HCT116 (cell line): Measurements from ENCODE around the gene GPRIN2. TPM values are rescaled to one million over a fixed set of nuclear protein-coding genes. Genes with fewer than 3 reads are reported as not detected.

Experiments
- ATAC-seq: fragments of 200-7000 bp; cut with Tn5 transposase; 2 replicates; pipeline ENCODE4 v1.9.1; 2020; ENCODE audit warnings: mild to moderate bottlenecking, moderate library complexity
- BruUV-seq: library from RNA; stranded (reverse); fragments of 400-500 nt; replicated peaks from 2 replicates; lab custom pipeline; 2021; lab: Mats Ljungman, UMichigan
- CTCF ChIA-PET: fragments of 300-600 bp; sonication (Branson Sonifier 250); formaldehyde crosslinking; loops from one replicate; lab custom pipeline; 2021; ENCODE audit warnings: antibody characterized with exemption; lab: Charles Lee
- POLR2A ChIA-PET: fragments of 300-600, 350-600 bp; sonication (Branson Sonifier 250); formaldehyde crosslinking; loops from one replicate; lab custom pipeline; 2021; ENCODE audit warnings: antibody characterized with exemption; lab: Charles Lee
- RAD21 ChIA-PET, 2 experiments: fragments of 300-600 bp; sonication (Branson Sonifier 250); formaldehyde crosslinking; loops; one replicate each; lab custom pipeline; 2023; ENCODE audit warnings: low total read pairs in 2 of 2; ENCODE audit not compliant: uncharacterized antibody in 2 of 2, unreplicated experiment in 2 of 2, low non-redundant PET in 1 of 2; lab: Charles Lee
- DNase-seq: peaks from one replicate; pipeline ENCODE4 v3.0.0-alpha.2; 2010; ENCODE audit warnings: low read depth, low spot score
- H2AFZ ChIP-seq: fragments of 200-600 bp; shearing (Covaris generic), sonication (generic); 2 replicates; pipeline ENCODE4 v1.6.1; 2017; ENCODE audit warnings: low read depth, mixed run types, mixed read lengths, antibody characterized with exemption, low read length; ENCODE audit not compliant: poor library complexity, severe bottlenecking
- H3K27ac ChIP-seq: 2 replicates; pipeline ENCODE4 v1.5.1; 2012; ENCODE audit warnings: low read depth, low read length
- H3K27me3 ChIP-seq: fragments of 200-600 bp; sonication (generic); 2 replicates; pipeline ENCODE4 v1.6.1; 2016; ENCODE audit warnings: mixed run types, low read length, mixed read lengths; ENCODE audit not compliant: insufficient read depth
- H3K36me3 ChIP-seq, 2 experiments: fragments of 200-500 bp in 1 of 2; fragments of 200-600 bp in 1 of 2; sonication (Bioruptor generic) in 1 of 2; sonication (generic) in 1 of 2; 2 replicates each; pipeline versions ENCODE4 v1.5.1 to v1.6.1; 2014 to 2016; ENCODE audit warnings: low read length in 2 of 2, inconsistent platforms in 1 of 2, mixed read lengths in 1 of 2, mixed run types in 1 of 2; ENCODE audit not compliant: insufficient read depth in 2 of 2, control insufficient read depth in 1 of 2
- H3K4me1 ChIP-seq, 2 experiments: fragments of 200-600 bp in 1 of 2; sonication (generic) in 1 of 2; 2 replicates each; pipeline versions ENCODE4 v1.5.1 to v1.6.1; 2012 to 2017; ENCODE audit warnings: low read length in 2 of 2, inconsistent platforms in 1 of 2, mild to moderate bottlenecking in 1 of 2, mixed read lengths in 1 of 2, mixed run types in 1 of 2, moderate library complexity in 1 of 2; ENCODE audit not compliant: insufficient read depth in 2 of 2, control insufficient read depth in 1 of 2
- H3K4me2 ChIP-seq: fragments of 200-600 bp; sonication (generic); 2 replicates; pipeline ENCODE4 v1.6.1; 2017; ENCODE audit warnings: mixed run types, low read length, mixed read lengths
- H3K4me3 ChIP-seq, 2 experiments: fragments of 200-600 bp in 1 of 2; sonication (generic) in 1 of 2; replicated peaks in 1 of 2; 2 replicates each; pipeline ENCODE4 v1.5.1; 2011 to 2016; ENCODE audit warnings: low read length in 2 of 2, control low read depth in 1 of 2, low read depth in 1 of 2, mild to moderate bottlenecking in 1 of 2, mixed read lengths in 1 of 2, mixed run types in 1 of 2
- H3K79me2 ChIP-seq: fragments of 200-600 bp; sonication (generic); 2 replicates; pipeline ENCODE4 v1.6.1; 2017; ENCODE audit warnings: mild to moderate bottlenecking, mixed run types, low read length, moderate library complexity, mixed read lengths; ENCODE audit not compliant: insufficient read depth
- H3K9ac ChIP-seq: fragments of 200-600 bp; sonication (generic); 2 replicates; pipeline ENCODE4 v1.6.1; 2016; ENCODE audit warnings: low read length, mixed read lengths
- H3K9me2 ChIP-seq: fragments of 200-600 bp; sonication (generic), shearing (Covaris generic); 2 replicates; pipeline ENCODE4 v1.6.1; 2017; ENCODE audit warnings: mixed run types, mild to moderate bottlenecking, moderate library complexity; ENCODE audit not compliant: insufficient read depth
- H3K9me3 ChIP-seq, 2 experiments: fragments of 200-500 bp in 1 of 2; fragments of 200-600 bp in 1 of 2; sonication (Bioruptor generic) in 1 of 2; sonication (generic) in 1 of 2; 2 replicates each; pipeline ENCODE4 v1.6.1; 2014 to 2017; ENCODE audit warnings: low read length in 2 of 2, mixed read lengths in 2 of 2, inconsistent platforms in 1 of 2, low read depth in 1 of 2, mild to moderate bottlenecking in 1 of 2, mixed run types in 1 of 2, moderate library complexity in 1 of 2; ENCODE audit not compliant: control insufficient read depth in 1 of 2, insufficient read depth in 1 of 2
- H4K20me1 ChIP-seq: fragments of 200-600 bp; sonication (generic), shearing (Covaris generic); 2 replicates; pipeline ENCODE4 v1.6.1; 2017; ENCODE audit warnings: mixed run types, mild to moderate bottlenecking, moderate library complexity; ENCODE audit not compliant: insufficient read depth
- EGR1 ChIP-seq: IDR thresholded peaks from 2 replicates; pipeline ENCODE4 v1.6.1; 2012; ENCODE audit warnings: low read depth
- ELF1 ChIP-seq: IDR thresholded peaks from 2 replicates; pipeline ENCODE4 v1.6.1; 2012; ENCODE audit warnings: low read depth, borderline replicate concordance
- EZH2 ChIP-seq: fragments of 200-600 bp; sonication (generic); IDR thresholded peaks from 2 replicates; pipeline ENCODE4 v1.6.1; 2017; ENCODE audit warnings: antibody characterized with exemption, mixed run types
- FOSL1 ChIP-seq: IDR thresholded peaks from 2 replicates; pipeline ENCODE4 v1.6.1; 2012; ENCODE audit warnings: low read depth
- JUND ChIP-seq: IDR thresholded peaks from 2 replicates; pipeline ENCODE4 v1.6.1; 2012
- MAX ChIP-seq: IDR thresholded peaks from 2 replicates; pipeline ENCODE4 v1.6.1; 2012
- POLR2A ChIP-seq: IDR thresholded peaks from 2 replicates; pipeline ENCODE4 v1.7.0; 2011; ENCODE audit warnings: borderline replicate concordance; ENCODE audit not compliant: insufficient read depth, insufficient read length; ENCODE audit errors: extremely low read depth
- POLR2AphosphoS5 ChIP-seq: IDR thresholded peaks from 2 replicates; pipeline ENCODE4 v1.6.1; 2011; ENCODE audit warnings: mild to moderate bottlenecking, low read depth, low read length, moderate library complexity
- RAD21 ChIP-seq: IDR thresholded peaks from 2 replicates; pipeline ENCODE4 v1.6.1; 2012; ENCODE audit warnings: low read depth, mild to moderate bottlenecking
- REST ChIP-seq: IDR thresholded peaks from 2 replicates; pipeline ENCODE4 v1.6.1; 2012; ENCODE audit warnings: low read depth
- SIN3A ChIP-seq: IDR thresholded peaks from 2 replicates; pipeline ENCODE4 v1.6.1; 2012; ENCODE audit warnings: low read depth
- SRF ChIP-seq: IDR thresholded peaks from 2 replicates; pipeline ENCODE4 v1.6.1; 2012; ENCODE audit warnings: low read depth
- TCF7L2 ChIP-seq: IDR thresholded peaks from 2 replicates; pipeline ENCODE4 v1.7.0; 2011; ENCODE audit warnings: borderline replicate concordance, inconsistent platforms; ENCODE audit not compliant: insufficient read depth, insufficient read length; ENCODE audit errors: extremely low read depth
- ZFX ChIP-seq: fragments of 450-650 bp; IDR thresholded peaks from 2 replicates; pipeline ENCODE4 v1.6.1; 2017
- ZNF274 ChIP-seq: fragments of 200-500 bp; sonication (Bioruptor generic); IDR thresholded peaks from 2 replicates; pipeline ENCODE4 v1.6.1; 2014; ENCODE audit warnings: mild to moderate bottlenecking, low read depth, low read length, inconsistent platforms
- intact Hi-C: fragments of 100-400 bp; cut with micrococcal nuclease; formaldehyde crosslinking; loops from 2 replicates; pipeline ENCODE4 v1.10.0; 2022
- total RNA-seq: library from RNA; stranded (reverse); gene quantifications from one replicate; pipeline ENCODE4 v1.2.1, GENCODE V29; 2021; ENCODE audit not compliant: unreplicated experiment

Gene GPRIN2
- total RNA-seq, 1 experiment from 2014 or later = 1.7 TPM

- no peak for DNase-seq
- no peaks in the 10 kb centered on the region for H3K9me3 ChIP-seq
- no peak for TF ChIP-seq ZNF274
- no peak for TF ChIP-seq JUND
- no peak for TF ChIP-seq ELF1
- no peak for TF ChIP-seq TCF7L2
- TF ChIP-seq SIN3A = no peak
- no peak for TF ChIP-seq POLR2AphosphoS5
- no peak for TF ChIP-seq SRF
- TF ChIP-seq EGR1 = no peak
- no peak for TF ChIP-seq FOSL1
- no peak for TF ChIP-seq EZH2
- TF ChIP-seq, all 23 proteins: peak for 0
- Histone ChIP-seq H3K9ac (no peak overlapping the region), H3K4me2 (no peak overlapping the region), H3K9me2 (no peaks in the 10 kb centered on the region), H4K20me1 (no peaks in the 10 kb centered on the region), H3K27ac (no peak overlapping the region), H2AFZ (no peak overlapping the region), H3K4me3 (no peak overlapping the region), H3K27me3 (no peaks in the 10 kb centered on the region), H3K79me2 (no peaks in the 10 kb centered on the region), H3K4me1 (no peaks in the 10 kb centered on the region), H3K36me3 (no peaks in the 10 kb centered on the region)
- ATAC-seq = no peak
- intact Hi-C loops = no loop called here
- ChIA-PET POLR2A (no interaction called here), CTCF (interaction anchor here (1.4 kb wide), 1 partner anchor 9 kb away, joined by 3 read pairs; no protein-coding TSS in a partner anchor), RAD21 (no interaction called here)
- BruUV-seq = no TSS peak
These were observed 17.6 kb downstream of the GPRIN2 start for GRCh38 chr10:46538717-46539426.

- ChIA-PET POLR2A (no interaction called here), CTCF (interaction anchor here (1.4 kb wide), 1 partner anchor 8 kb away, joined by 3 read pairs; no protein-coding TSS in a partner anchor)
These were observed 18.3 kb downstream of the GPRIN2 start for GRCh38 chr10:46538155-46538554.

More at GRCh38 chr10:46538155-46538554, 18.3 kb downstream of the GPRIN2 start:
- DNase-seq = no peak
- Histone ChIP-seq H3K79me2 (no peaks in the 10 kb centered on the region), H3K27me3 (no peaks in the 10 kb centered on the region), H3K9ac (no peak overlapping the region), H4K20me1 (no peaks in the 10 kb centered on the region), H3K4me3 (no peak overlapping the region), H3K36me3 (no peaks in the 10 kb centered on the region), H2AFZ (no peak overlapping the region)
- no peak for ATAC-seq
- TF ChIP-seq ZFX (no peak), POLR2AphosphoS5 (no peak), SIN3A (no peak), MAX (no peak), EGR1 (no peak), JUND (no peak), POLR2A (no peak), RAD21 (no peak), REST (no peak), ZNF274 (no peak)
- TF ChIP-seq, all 23 proteins: peak for 0
- RAD21 ChIA-PET = no interaction called here
- no TSS peak for BruUV-seq
- no peak overlapping the region for H3K4me2 ChIP-seq
- no peaks in the 10 kb centered on the region for H3K9me2 ChIP-seq
- H3K4me1 ChIP-seq = no peaks in the 10 kb centered on the region
- intact Hi-C loops = no loop called here
- H3K9me3 ChIP-seq = no peaks in the 10 kb centered on the region
- no peak overlapping the region for H3K27ac ChIP-seq
